HFFc6 (cell line): ENCODE results near the gene LRP1B. TPM values are rescaled to one million over a fixed set of nuclear protein-coding genes. Genes with fewer than 3 reads are reported as not detected.

Experiments used
- DNase-seq: peaks from one replicate; pipeline ENCODE4 v3.0.0-alpha.2; 2018
- H3K27ac Mint-ChIP-seq: 2 replicates; pipeline ENCODE4 v1.8.0; 2020; ENCODE audit warnings: mild to moderate bottlenecking, mixed read lengths
- H3K27me3 Mint-ChIP-seq: 2 replicates; pipeline ENCODE4 v1.8.0; 2021; ENCODE audit warnings: mild to moderate bottlenecking, moderate library complexity, mixed read lengths; ENCODE audit not compliant: insufficient read depth
- H3K36me3 Mint-ChIP-seq: 2 replicates; pipeline ENCODE4 v1.8.0; 2021; ENCODE audit warnings: low read depth, mixed read lengths
- H3K4me1 Mint-ChIP-seq: 2 replicates; pipeline ENCODE4 v1.8.0; 2020; ENCODE audit warnings: low read depth, mixed read lengths
- H3K4me3 Mint-ChIP-seq: 2 replicates; pipeline ENCODE4 v1.8.0; 2020; ENCODE audit warnings: mild to moderate bottlenecking, moderate library complexity, mixed read lengths
- H3K9me3 Mint-ChIP-seq: 2 replicates; pipeline ENCODE4 v1.8.0; 2020; ENCODE audit warnings: mild to moderate bottlenecking, mixed read lengths
- CTCF ChIP-seq: fragments of 200-600 bp; sonication (generic); IDR thresholded peaks from 2 replicates; pipeline ENCODE4 v1.5.0; 2021; ENCODE audit warnings: antibody characterized with exemption, mild to moderate bottlenecking
- total RNA-seq, 6 experiments: library from RNA; stranded (reverse); fragmentation: NEBNext Ultra II Directional; extraction: Animal tissue kit (Norgen Biotek cat#: 25700); gene quantifications; 2 replicates in 1 of 6; 3 replicates in 5 of 6; pipeline ENCODE4 v1.2.3, GENCODE V29; 2021

The LRP1B gene
- total RNA-seq, 6 experiments from 2014 or later, result not detected

GRCh38 chr2:141242008-141242407 lies 888.8 kb downstream of the LRP1B start:
- Mint-ChIP-seq H3K9me3 (peaks cover 23% of the 10 kb centered on the region), H3K36me3 (no peaks in the 10 kb centered on the region), H3K27me3 (no peaks in the 10 kb centered on the region), H3K4me1 (no peaks in the 10 kb centered on the region), H3K27ac (no peak overlapping the region), H3K4me3 (no peak overlapping the region)
- no peak for DNase-seq
- no peak for TF ChIP-seq CTCF

- no peak for TF ChIP-seq CTCF
- peaks cover 25% of the 10 kb centered on the region for H3K9me3 Mint-ChIP-seq
- no peak overlapping the region for H3K27ac Mint-ChIP-seq
- H3K4me3 Mint-ChIP-seq, result no peak overlapping the region
- no peaks in the 10 kb centered on the region for H3K36me3 Mint-ChIP-seq
- no peaks in the 10 kb centered on the region for H3K4me1 Mint-ChIP-seq
- no peak for DNase-seq
- no peaks in the 10 kb centered on the region for H3K27me3 Mint-ChIP-seq
Observed at GRCh38 chr2:141226560-141226959, 904.3 kb downstream of the LRP1B start.

GRCh38 chr2:141207036-141207385 lies 923.8 kb downstream of the LRP1B start:
- Mint-ChIP-seq H3K27me3 (no peaks in the 10 kb centered on the region; the same call in 1 of the 2 replicates), H3K27ac (no peak overlapping the region), H3K36me3 (0 out of 2 replicates have a peak, but pooled peaks cover 4% of the 10 kb centered on the region), H3K4me3 (no peak overlapping the region), H3K4me1 (no peaks in the 10 kb centered on the region), H3K9me3 (peaks cover 36% of the 10 kb centered on the region)
- TF ChIP-seq CTCF, result no peak
- no peak for DNase-seq

- DNase-seq, result no peak
- Mint-ChIP-seq H3K36me3 (no peaks in the 10 kb centered on the region), H3K27ac (no peak overlapping the region), H3K4me1 (no peaks in the 10 kb centered on the region), H3K9me3 (peaks cover 43% of the 10 kb centered on the region), H3K27me3 (no peaks in the 10 kb centered on the region), H3K4me3 (no peak overlapping the region)
- no peak for TF ChIP-seq CTCF
Observed at GRCh38 chr2:141201016-141201565, 929.7 kb downstream of the LRP1B start.

- peaks cover 39% of the 10 kb centered on the region for H3K9me3 Mint-ChIP-seq
- TF ChIP-seq CTCF, result no peak
- H3K27me3 Mint-ChIP-seq, result no peaks in the 10 kb centered on the region
- DNase-seq, result no peak
- no peaks in the 10 kb centered on the region for H3K36me3 Mint-ChIP-seq
- no peak overlapping the region for H3K4me3 Mint-ChIP-seq
- no peaks in the 10 kb centered on the region for H3K4me1 Mint-ChIP-seq
- H3K27ac Mint-ChIP-seq, result no peak overlapping the region
Observed at GRCh38 chr2:141200191-141200590, 930.6 kb downstream of the LRP1B start.

- Mint-ChIP-seq H3K27ac (no peak overlapping the region), H3K9me3 (peaks cover 42% of the 10 kb centered on the region), H3K36me3 (no peaks in the 10 kb centered on the region), H3K27me3 (no peaks in the 10 kb centered on the region), H3K4me3 (no peak overlapping the region), H3K4me1 (no peaks in the 10 kb centered on the region)
- no peak for TF ChIP-seq CTCF
- no peak for DNase-seq
Observed at GRCh38 chr2:141199711-141200110, 931.1 kb downstream of the LRP1B start.
